SW480 (cell line): ENCODE data around the gene DPM2.

Experiments
- DNase-seq: peaks from one replicate; pipeline ENCODE4 v3.0.0-alpha.2; 2016; ENCODE audit warnings: low spot score

DPM2 gene

GRCh38 chr9:127936347-127936852 is 1.3 kb downstream of the DPM2 start:
- DNase-seq = no peak

GRCh38 chr9:127935765-127936221 is 1.9 kb downstream of the DPM2 start:
- no peak for DNase-seq

GRCh38 chr9:127934986-127935385 is 2.7 kb downstream of the DPM2 start:
- no peak for DNase-seq

- DNase-seq = no peak
Observed at GRCh38 chr9:127934248-127934647, 3.4 kb downstream of the DPM2 start.

GRCh38 chr9:127931092-127931881 is 6.4 kb downstream of the DPM2 start:
- peak; percentile 70 for DNase-seq

- DNase-seq = peak; percentile 84
Observed at GRCh38 chr9:127930231-127931091, 7.2 kb downstream of the DPM2 start, which contains the start of gene PIP5KL1. PIP5KL1 (minus strand) TSS chr9:127930777; CDS start chr9:127930752, 25 bp downstream.

- DNase-seq = no peak
Observed at GRCh38 chr9:127929625-127929979, 8.1 kb downstream of the DPM2 start.

- DNase-seq = no peak
Observed at GRCh38 chr9:127928676-127929624, 8.7 kb downstream of the DPM2 start.

GRCh38 chr9:127927988-127928675 is 9.5 kb downstream of the DPM2 start:
- no peak for DNase-seq

- DNase-seq = no peak
Observed at GRCh38 chr9:127927201-127927987, 10.3 kb downstream of the DPM2 start.

GRCh38 chr9:127926906-127927200 is 10.8 kb downstream of the DPM2 start:
- no peak for DNase-seq

- DNase-seq = no peak
Observed at GRCh38 chr9:127925959-127926905, 11.4 kb downstream of the DPM2 start.

- DNase-seq = no peak
Observed at GRCh38 chr9:127924736-127925444, 12.8 kb downstream of the DPM2 start.

GRCh38 chr9:127923771-127924170 is 13.9 kb downstream of the DPM2 start:
- DNase-seq = no peak

GRCh38 chr9:127923046-127923445 is 14.6 kb downstream of the DPM2 start:
- no peak for DNase-seq

- no peak for DNase-seq
Observed at GRCh38 chr9:127921557-127922120, 16.0 kb downstream of the DPM2 start.

GRCh38 chr9:127920794-127921193 is 16.9 kb downstream of the DPM2 start:
- DNase-seq = no peak

GRCh38 chr9:127919253-127919815 is 18.3 kb downstream of the DPM2 start:
- DNase-seq = peak; percentile 97
